ENCODE data around the gene POR.
A peak's percentile ranks its signal among the peaks of the same experiment; 100 is the strongest.

POR gene

GRCh38 chr7:75916685-75917634, 2.0 kb downstream of the POR start:
- DNase-seq: no peak

- peak; percentile 23 for DNase-seq
Observed at GRCh38 chr7:75920431-75921161, 5.6 kb downstream of the POR start.

- no peak for DNase-seq
Observed at GRCh38 chr7:75921479-75921878, 6.5 kb downstream of the POR start.

- no peak for DNase-seq
Observed at GRCh38 chr7:75922966-75923603, 8.1 kb downstream of the POR start.

- no peak for DNase-seq
Observed at GRCh38 chr7:75924256-75924655, 9.3 kb downstream of the POR start.

- DNase-seq: no peak
Observed at GRCh38 chr7:75924889-75925288, 9.9 kb downstream of the POR start.

- no peak for DNase-seq
Observed at GRCh38 chr7:75925717-75926435, 10.9 kb downstream of the POR start.

GRCh38 chr7:75928568-75928914, 13.6 kb downstream of the POR start:
- DNase-seq: peak; percentile 27

GRCh38 chr7:75931680-75932079, 16.7 kb downstream of the POR start:
- DNase-seq: no peak

- no peak for DNase-seq
Observed at GRCh38 chr7:75937958-75938786, 23.2 kb downstream of the POR start.

GRCh38 chr7:75938921-75939320, 24.0 kb downstream of the POR start:
- no peak for DNase-seq

GRCh38 chr7:75943864-75944263, 28.9 kb downstream of the POR start:
- no peak for DNase-seq

GRCh38 chr7:75944507-75944906, 29.6 kb downstream of the POR start:
- DNase-seq: no peak

GRCh38 chr7:75945297-75946168, 30.6 kb downstream of the POR start:
- no peak for DNase-seq

- DNase-seq: no peak
Observed at GRCh38 chr7:75946207-75946855, 31.4 kb downstream of the POR start.

GRCh38 chr7:75948179-75948578, 33.2 kb downstream of the POR start:
- DNase-seq: no peak

- DNase-seq: no peak
Observed at GRCh38 chr7:75950111-75950681, 35.2 kb downstream of the POR start.

- DNase-seq: no peak
Observed at GRCh38 chr7:75951506-75951905, 36.6 kb downstream of the POR start.

- DNase-seq: no peak
Observed at GRCh38 chr7:75953431-75953830, 38.5 kb downstream of the POR start.

GRCh38 chr7:75953931-75954330, 39.0 kb downstream of the POR start:
- no peak for DNase-seq

Data from activated CD4-positive, alpha-beta T cell treated with anti-CD3 and anti-CD28 coated beads, Interleukin-2, amount 50 U/mL, for 1 hour (primary cell).